Stomach (tissue), 4 donors: ENCODE data around the gene PLEKHA6.

ENCODE experiments used
- CTCF ChIP-seq, 7 experiments: fragments of 450-650 bp in 4 of 7; fragments of 200-600 bp in 3 of 7; sonication (generic) in 3 of 7; IDR thresholded peaks; one replicate each; pipeline ENCODE4 v1.5.1; 2016 to 2019; ENCODE audit warnings: antibody characterized with exemption in 7 of 7, control low read depth in 2 of 7, mild to moderate bottlenecking in 1 of 7
- EP300 ChIP-seq: sonication (generic); formaldehyde crosslinking; IDR thresholded peaks from one replicate; pipeline ENCODE4 v1.6.1; 2017; ENCODE audit warnings: antibody characterized with exemption
- POLR2A ChIP-seq, 4 donors: fragments of 450-650 bp; IDR thresholded peaks; one replicate each; pipeline ENCODE4 v1.6.1; 2016; ENCODE audit warnings: antibody characterized with exemption in 4 of 4, control low read depth in 2 of 4, mild to moderate bottlenecking in 1 of 4, moderate library complexity in 1 of 4
- POLR2AphosphoS5 ChIP-seq, 3 donors: sonication (generic); formaldehyde crosslinking; IDR thresholded peaks; one replicate each; pipeline ENCODE4 v1.6.1; 2016; ENCODE audit warnings: antibody characterized with exemption in 3 of 3

GRCh38 chr1:204336421-204337035 is 23.2 kb downstream of the PLEKHA6 start:
- no peak for TF ChIP-seq CTCF (IDR thresholded peaks at IDR 0.05)
- no peak for TF ChIP-seq POLR2AphosphoS5 (IDR thresholded peaks at IDR 0.05)
- no peak for TF ChIP-seq POLR2A (IDR thresholded peaks at IDR 0.05)
- TF ChIP-seq EP300: no peak
